K562 (cell line): ENCODE data around the gene PODNL1.

ENCODE experiments used
- ATF1 ChIP-seq, 2 experiments: fragments of 450-650 bp in 1 of 2; IDR thresholded peaks; 2 replicates each; pipeline ENCODE4 v1.6.1; 2016; ENCODE audit warnings: missing compliant biosample characterization in 1 of 2, missing genetic modification characterization in 1 of 2
- ATF7 ChIP-seq: fragments of 450-650 bp; IDR thresholded peaks from 2 replicates; pipeline ENCODE4 v1.7.1; 2014; ENCODE audit warnings: mild to moderate bottlenecking, moderate library complexity
- BHLHE40 ChIP-seq: IDR thresholded peaks from 2 replicates; pipeline ENCODE4 v1.6.1; 2011; ENCODE audit warnings: low read length, improper control_type of control experiment
- CCAR2 ChIP-seq: fragments of 200-400 bp; formaldehyde crosslinking; IDR thresholded peaks from 2 replicates; pipeline ENCODE4 v1.6.1; 2017; ENCODE audit warnings: mild to moderate bottlenecking, low read depth, low read length
- CTBP1 ChIP-seq: fragments of 450-650 bp; IDR thresholded peaks from 2 replicates; pipeline ENCODE4 v1.6.1; 2016; ENCODE audit warnings: borderline replicate concordance
- CTCF ChIP-seq, 3 experiments: IDR thresholded peaks in 2 of 3; conservative IDR thresholded peaks in 1 of 3; 2 replicates each; pipeline ENCODE4 v1.5.1; 2011 to 2012; ENCODE audit warnings: low read length in 3 of 3, mild to moderate bottlenecking in 3 of 3, control low read depth in 2 of 3, improper control_type of control experiment in 1 of 3, inconsistent platforms in 1 of 3, low read depth in 1 of 3, mixed read lengths in 1 of 3, moderate library complexity in 1 of 3; ENCODE audit not compliant: insufficient read depth in 2 of 3
- GABPA ChIP-seq: fragments of 200-800 bp; sonication (Bioruptor generic); conservative IDR thresholded peaks from 2 replicates; pipeline ENCODE4 v1.6.1; 2016; ENCODE audit warnings: low read depth, missing genetic modification characterization, missing compliant biosample characterization
- HBP1 ChIP-seq: fragments of 450-650 bp; formaldehyde crosslinking; IDR thresholded peaks from 2 replicates; pipeline ENCODE4 v1.4.0; 2022; ENCODE audit warnings: missing genetic modification characterization
- KAT2B ChIP-seq: IDR thresholded peaks from one replicate; pipeline ENCODE4 v1.6.1; 2012; ENCODE audit warnings: low read depth, mild to moderate bottlenecking, control low read depth, inconsistent platforms, low read length, moderate library complexity
- MTF1 ChIP-seq: fragments of 250-450 bp; sonication (Bioruptor Pico); IDR thresholded peaks from 2 replicates; pipeline ENCODE4 v1.9.0; 2021; ENCODE audit warnings: moderate library complexity, mild to moderate bottlenecking, inconsistent platforms, borderline replicate concordance
- MYBL2 ChIP-seq, 2 experiments: fragments of 450-650 bp in 1 of 2; sonication (generic) in 1 of 2; formaldehyde crosslinking in 1 of 2; IDR thresholded peaks; 2 replicates each; pipeline versions ENCODE4 v1.6.1 to v1.8.1; 2017 to 2022; ENCODE audit warnings: borderline replicate concordance in 1 of 2, inconsistent platforms in 1 of 2, low read depth in 1 of 2, mild to moderate bottlenecking in 1 of 2, missing genetic modification reagents in 1 of 2, moderate library complexity in 1 of 2
- MYC ChIP-seq, 2 experiments: fragments of 250-450 bp in 1 of 2; sonication (Bioruptor Pico) in 1 of 2; IDR thresholded peaks; 2 replicates each; pipeline versions ENCODE4 v1.5.1 to v1.6.1; 2012 to 2021; ENCODE audit warnings: low read depth in 2 of 2, borderline replicate concordance in 1 of 2, improper control_type of control experiment in 1 of 2, low read length in 1 of 2, mild to moderate bottlenecking in 1 of 2, moderate library complexity in 1 of 2
- ZFX ChIP-seq: sonication (generic); formaldehyde crosslinking; IDR thresholded peaks from 2 replicates; pipeline ENCODE4 v1.8.0; 2022; ENCODE audit warnings: mild to moderate bottlenecking, missing genetic modification reagents, moderate library complexity
- TF ChIP-seq, protein P1 (sequence below): fragments of 200-800 bp; sonication (Bioruptor generic); IDR thresholded peaks from 2 replicates; pipeline ENCODE4 v1.6.1; 2016; ENCODE audit warnings: missing genetic modification characterization, missing compliant biosample characterization

DNA sequence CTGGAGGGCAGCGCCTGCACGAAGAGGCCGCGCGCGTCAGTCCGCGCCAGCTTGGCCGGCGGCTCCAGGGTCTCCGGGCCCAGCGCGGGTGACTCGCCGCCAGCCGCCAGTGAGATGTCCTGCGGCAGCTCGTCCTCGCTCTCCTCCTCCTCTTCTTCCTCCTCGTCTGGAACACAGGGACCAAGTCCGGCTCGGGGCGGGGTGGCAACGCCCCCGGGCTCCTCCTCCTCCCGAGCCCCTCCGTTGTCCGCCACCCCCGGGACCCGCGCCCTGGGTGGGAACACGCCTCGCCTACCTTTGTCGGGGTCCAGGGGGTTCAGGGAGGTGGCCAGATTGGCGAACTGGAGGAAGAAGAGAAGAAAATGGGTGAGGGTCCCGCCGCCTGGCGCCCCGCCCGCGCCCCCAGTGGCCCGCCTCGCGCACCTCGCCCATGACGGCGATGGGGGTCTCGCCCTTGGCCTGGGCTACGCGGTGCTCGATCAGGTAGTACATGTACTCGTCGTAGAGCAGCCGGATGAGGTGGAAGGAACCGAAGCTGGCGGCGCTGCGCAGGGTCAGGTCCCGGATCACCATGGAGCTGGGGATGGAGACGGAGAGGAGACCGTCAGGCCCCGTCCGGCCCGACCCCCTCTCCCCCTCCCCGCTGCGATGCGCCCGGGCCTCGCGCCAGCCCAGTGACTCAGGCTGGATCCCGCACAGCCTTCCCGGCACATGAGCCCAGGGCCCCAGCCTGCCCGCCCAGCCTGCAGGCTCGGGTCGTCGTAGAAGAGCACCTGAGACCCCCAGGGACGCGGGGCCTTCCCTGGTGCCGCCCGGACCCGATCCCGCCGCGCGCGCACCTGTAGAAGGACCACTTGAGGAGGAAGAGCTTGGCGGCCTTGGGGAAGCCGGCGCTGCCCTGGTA, 24.7 kb upstream of the PODNL1 start:
- TF ChIP-seq CCAR2 (no peak), BHLHE40 (no peak), ATF1 (CRISPR knock-in tag; IDR thresholded peaks at IDR 0.05) (no peak), ATF1 (tag; IDR thresholded peaks at IDR 0.05) (no peak), KAT2B (no peak), MYBL2 (IDR thresholded peaks at IDR 0.05; ENCODE audit: low read depth) (no peak), MYBL2 (CRISPR knock-in tag; IDR thresholded peaks at IDR 0.05; ENCODE audit: borderline replicate concordance) (no peak), GABPA (tag) (no peak), HBP1 (no peak), MYC (IDR thresholded peaks at IDR 0.05; ENCODE audit: low read depth, low read length) (no peak), MYC (CRISPR knock-in tag; IDR thresholded peaks at IDR 0.05; ENCODE audit: borderline replicate concordance, low read depth) (no peak), CTBP1 (no peak), CTCF (IDR thresholded peaks at IDR 0.05 in 2 of 3, conservative IDR thresholded peaks at IDR 0.05 in 1 of 3; ENCODE audit: insufficient read depth in 2 of 3, low read depth in 1 of 3, low read length in 3 of 3) (no peak), ATF7 (no peak), ZFX (CRISPR knock-in tag) (no peak), MTF1 (CRISPR knock-in tag) (no peak)
- TF ChIP-seq, protein P1, sequence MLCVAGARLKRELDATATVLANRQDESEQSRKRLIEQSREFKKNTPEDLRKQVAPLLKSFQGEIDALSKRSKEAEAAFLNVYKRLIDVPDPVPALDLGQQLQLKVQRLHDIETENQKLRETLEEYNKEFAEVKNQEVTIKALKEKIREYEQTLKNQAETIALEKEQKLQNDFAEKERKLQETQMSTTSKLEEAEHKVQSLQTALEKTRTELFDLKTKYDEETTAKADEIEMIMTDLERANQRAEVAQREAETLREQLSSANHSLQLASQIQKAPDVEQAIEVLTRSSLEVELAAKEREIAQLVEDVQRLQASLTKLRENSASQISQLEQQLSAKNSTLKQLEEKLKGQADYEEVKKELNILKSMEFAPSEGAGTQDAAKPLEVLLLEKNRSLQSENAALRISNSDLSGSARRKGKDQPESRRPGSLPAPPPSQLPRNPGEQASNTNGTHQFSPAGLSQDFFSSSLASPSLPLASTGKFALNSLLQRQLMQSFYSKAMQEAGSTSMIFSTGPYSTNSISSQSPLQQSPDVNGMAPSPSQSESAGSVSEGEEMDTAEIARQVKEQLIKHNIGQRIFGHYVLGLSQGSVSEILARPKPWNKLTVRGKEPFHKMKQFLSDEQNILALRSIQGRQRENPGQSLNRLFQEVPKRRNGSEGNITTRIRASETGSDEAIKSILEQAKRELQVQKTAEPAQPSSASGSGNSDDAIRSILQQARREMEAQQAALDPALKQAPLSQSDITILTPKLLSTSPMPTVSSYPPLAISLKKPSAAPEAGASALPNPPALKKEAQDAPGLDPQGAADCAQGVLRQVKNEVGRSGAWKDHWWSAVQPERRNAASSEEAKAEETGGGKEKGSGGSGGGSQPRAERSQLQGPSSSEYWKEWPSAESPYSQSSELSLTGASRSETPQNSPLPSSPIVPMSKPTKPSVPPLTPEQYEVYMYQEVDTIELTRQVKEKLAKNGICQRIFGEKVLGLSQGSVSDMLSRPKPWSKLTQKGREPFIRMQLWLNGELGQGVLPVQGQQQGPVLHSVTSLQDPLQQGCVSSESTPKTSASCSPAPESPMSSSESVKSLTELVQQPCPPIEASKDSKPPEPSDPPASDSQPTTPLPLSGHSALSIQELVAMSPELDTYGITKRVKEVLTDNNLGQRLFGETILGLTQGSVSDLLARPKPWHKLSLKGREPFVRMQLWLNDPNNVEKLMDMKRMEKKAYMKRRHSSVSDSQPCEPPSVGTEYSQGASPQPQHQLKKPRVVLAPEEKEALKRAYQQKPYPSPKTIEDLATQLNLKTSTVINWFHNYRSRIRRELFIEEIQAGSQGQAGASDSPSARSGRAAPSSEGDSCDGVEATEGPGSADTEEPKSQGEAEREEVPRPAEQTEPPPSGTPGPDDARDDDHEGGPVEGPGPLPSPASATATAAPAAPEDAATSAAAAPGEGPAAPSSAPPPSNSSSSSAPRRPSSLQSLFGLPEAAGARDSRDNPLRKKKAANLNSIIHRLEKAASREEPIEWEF (CRISPR knock-in tag), result no peak
